NK-92 (cell line): ENCODE measurements around the gene FRS3.
A peak's percentile ranks its signal among the peaks of the same experiment; 100 is the strongest.

Source experiments
- DNase-seq: peaks from one replicate; lab custom pipeline; 2025; ENCODE audit not compliant: unreplicated experiment; lab: John Stamatoyannopoulos, UW

The FRS3 gene

DNA sequence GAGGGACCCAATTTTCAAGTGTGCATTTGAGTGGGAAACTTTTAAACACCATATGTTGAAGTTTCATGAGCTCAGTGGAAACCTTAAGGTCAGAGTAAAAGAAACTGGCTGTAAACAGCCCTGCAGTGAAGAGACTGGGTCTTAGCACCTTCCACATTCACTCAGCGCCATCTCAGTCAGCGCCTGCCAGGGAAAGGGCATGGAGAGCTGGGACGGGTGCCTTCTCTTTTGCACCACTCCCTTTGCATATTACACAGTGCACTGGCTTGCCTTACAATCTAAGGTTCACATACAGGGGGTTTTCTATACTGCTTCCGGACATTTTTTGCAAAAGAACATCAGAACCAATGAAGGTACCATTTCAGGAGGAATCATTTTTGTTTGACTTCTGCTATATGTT, 12.3 kb upstream of the FRS3 start:
- DNase-seq: no peak

DNA sequence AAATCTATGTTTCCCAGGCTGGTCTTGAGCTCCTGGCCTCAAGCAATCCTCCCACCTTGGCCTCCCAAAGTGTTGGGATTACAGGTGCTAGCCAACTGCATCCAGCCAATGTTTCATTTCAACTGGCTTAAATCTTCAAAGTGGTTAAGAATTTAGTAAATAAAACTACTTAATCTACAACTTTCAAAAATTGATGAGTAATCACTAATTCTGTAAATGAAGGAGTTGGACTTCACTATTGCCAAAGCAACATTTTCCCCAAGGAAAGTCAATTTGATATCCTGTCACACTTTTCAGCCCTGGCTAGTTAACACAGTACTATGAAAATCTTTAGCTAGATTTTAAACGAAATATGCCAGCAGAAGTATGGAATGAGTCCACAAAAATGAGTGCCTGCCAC, 11.6 kb upstream of the FRS3 start:
- no peak for DNase-seq

DNA sequence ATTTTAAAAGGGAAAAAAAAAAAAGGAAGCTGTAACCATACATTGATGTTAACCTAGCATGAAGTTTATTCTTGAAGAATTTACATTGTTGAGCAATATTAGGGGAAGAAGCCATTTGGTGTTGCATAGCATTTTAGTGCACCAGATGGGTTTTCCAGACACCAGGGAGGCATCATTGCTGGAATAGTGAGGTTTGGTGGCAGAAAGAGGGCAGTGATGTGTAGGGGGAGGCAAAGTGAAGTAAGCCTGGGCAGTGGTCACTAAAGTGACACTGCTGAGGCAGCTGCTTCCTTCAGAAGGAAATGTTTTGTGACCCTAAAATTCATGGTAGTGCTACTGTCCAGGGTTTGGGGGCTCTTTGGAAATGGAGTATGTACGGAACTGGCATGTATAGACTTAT, 10.3 kb upstream of the FRS3 start:
- no peak for DNase-seq

DNA sequence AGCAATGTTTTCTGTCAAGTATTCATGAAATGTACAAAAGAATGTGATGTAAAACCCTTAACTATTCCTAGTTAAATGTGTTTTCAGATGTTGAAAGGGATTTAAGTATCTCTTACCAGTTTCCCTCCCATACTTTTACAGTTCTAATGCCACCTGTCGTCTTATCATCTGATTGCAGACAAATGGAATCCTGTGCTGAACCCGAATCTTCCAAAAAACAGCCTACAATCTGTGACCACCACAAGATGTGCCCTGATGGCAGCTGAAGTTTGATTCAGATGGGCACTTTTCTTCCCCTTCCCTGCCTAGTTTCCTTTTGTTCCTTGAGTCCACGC, 9.7 kb upstream of the FRS3 start:
- no peak for DNase-seq

DNA sequence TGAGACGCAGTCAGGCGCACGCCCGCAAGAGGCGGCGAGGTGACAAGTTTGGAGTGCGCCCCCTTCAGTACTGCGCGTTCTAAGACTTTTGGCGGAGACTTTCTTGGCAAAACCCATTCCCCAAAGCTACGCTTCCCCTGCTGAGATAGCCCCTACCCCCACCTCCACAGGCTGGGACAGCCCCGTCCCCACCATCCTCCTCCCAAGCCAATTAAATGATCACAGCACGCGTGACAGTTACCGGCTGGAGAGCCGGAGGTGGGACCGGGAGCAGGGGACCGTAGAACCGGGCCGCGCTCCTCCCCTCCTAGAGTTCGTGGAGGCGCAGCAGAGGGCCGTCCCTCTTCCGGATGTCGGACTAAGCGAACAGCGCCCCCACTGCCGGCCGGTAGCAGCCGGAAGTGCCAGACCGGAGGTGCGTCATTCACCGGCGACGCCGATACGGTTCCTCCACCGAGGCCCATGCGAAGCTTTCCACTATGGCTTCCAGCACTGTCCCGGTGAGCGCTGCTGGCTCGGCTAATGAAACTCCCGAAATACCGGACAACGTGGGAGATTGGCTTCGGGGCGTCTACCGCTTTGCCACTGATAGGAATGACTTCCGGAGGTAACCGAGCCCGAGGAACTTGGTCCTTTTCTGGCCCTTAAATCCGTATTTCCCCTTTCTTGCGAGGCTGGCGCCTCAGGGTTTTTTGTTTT, 7.7 kb upstream of the FRS3 start, which contains the start of gene TOMM6:
TOMM6 (plus strand) TSS at position 476 of the 699 bp plus-strand sequence; CDS start at position 480, 4 bp downstream.
- DNase-seq: peak; percentile 69

DNA sequence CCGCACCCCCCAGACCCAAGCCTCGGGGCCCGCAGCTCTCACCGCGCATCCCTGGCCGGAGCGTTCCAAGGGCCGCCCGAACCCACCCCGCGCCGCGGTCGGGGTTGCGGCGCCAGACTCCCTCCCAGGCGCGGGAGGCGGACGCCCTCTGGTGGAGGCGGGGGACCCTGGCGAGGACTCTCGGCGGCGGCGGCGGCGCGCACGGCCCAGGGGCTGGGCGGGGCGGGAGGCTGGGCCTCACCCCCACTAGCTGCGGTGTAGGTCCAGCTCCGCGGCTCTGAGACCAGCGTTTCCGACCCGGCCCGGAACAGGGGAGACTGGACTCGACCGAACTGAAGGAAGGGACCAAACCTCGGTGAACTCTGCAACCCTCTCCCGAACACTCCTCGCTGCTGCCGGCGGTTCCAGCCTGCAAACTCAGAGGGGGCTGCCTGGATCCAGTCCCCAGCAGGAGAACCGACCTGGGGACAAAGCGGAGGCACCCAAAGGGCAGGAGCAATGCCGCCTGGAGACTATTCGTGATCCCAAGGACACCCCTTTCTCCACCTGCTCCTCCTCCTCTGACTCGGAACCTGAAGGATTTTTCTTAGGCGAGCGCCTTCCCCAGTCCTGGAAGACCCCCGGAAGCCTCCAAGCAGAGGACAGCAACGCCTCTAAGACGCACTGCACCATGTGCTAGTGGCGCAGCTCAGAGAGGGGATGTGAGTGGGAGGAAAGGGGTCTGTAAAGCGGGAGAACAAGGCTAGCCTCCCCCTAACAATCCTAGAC, 6.9 kb upstream of the FRS3 start:
- peak; percentile 34 for DNase-seq

DNA sequence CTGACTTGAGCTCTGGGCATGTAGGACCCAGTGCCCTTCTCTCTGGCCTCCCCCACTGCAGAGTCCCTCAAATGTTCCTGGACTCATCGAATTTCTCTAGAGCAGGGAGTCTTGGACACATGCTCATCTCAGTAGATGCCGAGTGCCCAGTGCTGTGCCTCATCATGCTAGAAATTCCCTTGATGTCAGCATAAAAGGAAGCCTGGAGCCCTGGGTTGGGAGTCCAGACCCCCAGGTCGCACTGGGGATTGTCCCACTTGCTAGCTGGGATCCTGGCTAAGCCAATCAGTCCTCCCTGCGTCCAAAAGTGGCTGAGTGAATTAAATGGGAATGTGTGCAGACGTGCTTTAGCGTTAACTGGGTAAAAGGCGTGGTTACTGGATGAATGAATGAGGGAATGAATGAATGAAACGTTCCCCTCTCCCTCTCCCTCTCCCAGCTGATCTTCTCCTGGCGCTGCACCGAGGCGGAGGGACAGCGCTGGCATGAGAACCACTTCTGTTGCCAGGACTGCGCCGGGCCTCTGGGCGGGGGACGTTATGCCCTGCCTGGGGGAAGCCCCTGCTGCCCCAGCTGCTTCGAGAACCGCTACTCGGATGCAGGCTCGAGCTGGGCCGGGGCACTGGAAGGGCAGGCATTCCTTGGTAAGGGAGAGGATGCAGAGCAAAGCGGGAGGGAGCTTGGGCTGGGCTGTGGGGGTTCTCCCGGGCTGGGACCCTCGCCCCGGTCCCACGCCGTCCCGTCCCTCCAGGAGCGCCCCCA, 6.2 kb upstream of the FRS3 start:
- no peak for DNase-seq

DNA sequence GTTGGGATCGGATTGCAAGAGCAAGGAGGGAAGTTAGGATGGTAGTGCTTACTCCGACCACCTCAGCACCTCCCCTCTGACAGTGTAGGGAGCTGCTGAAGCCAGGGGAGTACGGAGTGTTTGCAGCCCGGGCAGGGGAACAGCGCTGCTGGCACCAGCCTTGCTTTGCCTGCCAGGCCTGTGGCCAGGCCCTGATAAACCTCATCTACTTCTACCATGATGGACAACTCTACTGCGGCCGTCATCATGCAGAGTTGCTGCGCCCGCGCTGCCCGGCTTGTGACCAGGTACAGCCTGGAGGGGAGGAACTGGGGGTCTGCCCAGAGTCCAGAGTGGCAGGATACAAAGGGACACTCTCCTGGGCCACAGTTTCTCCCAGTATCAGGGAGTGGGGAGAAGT, 5.6 kb upstream of the FRS3 start:
- DNase-seq: no peak

DNA sequence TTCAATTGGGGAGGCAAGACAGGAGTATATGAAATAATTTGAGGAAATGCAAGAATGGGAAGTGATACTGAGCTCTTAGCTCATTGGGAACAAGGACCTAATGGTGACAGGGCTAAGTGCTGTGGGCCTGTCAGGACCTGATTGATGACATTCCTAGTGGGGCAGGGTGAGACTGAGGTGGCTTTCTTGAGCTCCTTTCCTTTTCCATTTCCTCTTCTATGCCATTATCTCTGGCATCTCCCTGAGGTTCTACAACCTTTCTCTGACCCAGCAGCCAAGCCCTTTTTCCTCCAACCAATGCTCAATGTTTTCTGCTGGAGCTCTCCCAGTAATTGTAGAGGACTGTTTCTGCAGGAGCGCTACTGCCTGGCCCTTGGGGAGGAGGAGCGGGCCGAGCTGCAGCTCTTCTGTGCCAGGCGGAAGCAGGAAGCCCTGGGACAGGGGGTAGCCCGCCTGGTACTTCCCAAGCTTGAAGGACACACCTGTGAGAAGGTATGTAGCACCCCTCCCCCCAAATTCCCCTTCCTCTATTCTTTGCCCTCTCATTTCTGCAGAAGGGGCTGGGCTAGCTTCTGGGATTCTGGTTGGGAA, 5.0 kb upstream of the FRS3 start:
- DNase-seq: no peak

DNA sequence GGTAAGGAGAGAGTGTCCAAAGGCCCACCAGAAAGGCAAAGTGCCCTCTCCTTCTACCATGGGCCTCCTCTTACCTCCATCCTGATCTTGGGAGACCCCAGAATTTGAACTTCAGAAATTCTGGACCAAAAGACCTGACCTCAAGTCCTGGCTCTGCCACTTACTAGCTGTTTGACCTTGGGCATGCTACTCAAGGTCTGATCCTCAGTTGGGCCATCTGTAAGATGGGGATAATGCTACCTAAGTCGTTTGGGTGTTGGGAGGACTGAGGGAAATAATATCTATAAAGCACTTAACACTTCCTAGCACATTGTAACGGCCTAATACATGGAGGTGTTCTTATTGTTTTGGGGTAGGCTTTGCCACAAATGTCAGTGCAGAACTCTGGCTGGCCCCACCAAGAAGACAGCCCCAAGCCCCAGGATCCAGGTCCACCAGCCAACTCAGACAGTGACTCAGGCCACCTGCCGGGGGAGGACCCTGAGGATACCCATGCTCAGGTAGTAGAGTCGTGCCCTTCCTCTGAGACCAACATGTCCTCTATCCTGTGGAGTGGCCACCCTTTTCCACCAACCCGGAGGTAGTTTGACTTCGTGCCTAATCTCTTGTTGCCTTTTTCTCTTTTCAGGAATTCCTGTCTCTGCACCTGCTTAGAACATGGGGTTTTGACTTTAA, 3.5 kb upstream of the FRS3 start:
- DNase-seq: no peak

DNA sequence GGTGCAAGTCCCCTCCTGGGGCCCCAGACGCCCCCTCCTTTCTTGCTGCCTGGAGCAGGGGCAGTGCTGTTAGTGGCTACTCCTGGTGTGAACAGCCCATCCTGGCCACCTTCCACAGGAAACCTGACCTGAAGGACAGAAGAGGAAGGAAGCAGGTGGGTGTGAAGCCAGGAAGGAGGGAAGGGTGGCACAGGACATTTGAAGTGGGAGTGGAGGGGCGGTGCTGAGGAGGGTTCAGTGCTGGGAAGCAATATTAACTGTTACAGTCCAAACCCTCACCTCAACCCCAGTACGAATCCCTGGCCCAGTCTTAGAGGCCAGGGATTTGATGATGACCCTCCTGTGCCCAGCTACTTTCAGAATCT, 1.6 kb upstream of the FRS3 start:
- no peak for DNase-seq

DNA sequence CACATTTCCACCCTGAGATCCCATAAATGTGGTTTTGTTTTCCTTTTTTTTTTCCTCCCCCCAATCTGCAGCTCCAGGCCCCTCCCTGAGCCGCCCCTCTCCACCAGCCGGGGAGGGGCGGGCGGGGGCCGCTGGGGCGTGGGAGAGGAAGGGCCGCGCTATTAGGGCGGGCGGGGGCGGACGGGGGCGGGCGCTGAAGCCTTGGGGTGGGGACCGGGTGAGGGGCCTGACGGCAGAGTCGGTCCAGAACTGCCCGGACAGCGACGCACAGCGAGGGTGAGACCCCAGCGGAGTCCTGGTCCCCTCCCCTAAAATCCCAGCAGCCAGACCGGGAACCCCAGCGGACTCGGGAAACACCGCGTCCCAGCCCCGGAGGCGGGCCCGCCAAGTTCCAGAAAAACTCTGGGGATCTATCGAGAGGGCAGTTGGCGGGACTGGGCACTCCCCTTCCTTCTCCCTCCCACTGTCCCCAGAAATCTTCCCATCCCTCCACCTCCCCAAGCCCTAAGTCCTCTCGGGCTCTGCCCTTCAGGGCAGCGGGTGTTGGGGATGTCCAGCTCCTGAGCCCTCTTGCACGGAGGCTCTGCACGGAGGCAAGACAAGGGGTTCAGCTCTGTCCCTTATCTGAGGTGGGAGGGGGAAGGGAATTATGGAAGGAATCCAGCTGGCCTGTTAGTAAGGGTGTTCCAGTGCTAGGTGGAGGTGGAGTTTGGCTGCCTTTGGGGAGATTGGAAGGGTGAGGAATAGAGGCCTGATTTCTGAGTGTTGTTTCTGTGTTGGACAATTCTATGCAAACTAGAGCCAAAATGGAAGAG, 1.1 kb upstream of the FRS3 start, which contains the start of gene PRICKLE4:
PRICKLE4 (plus strand) TSS at position 232 of the 815 bp plus-strand sequence. CDS start 2,692 bp downstream, outside the sequence.
- DNase-seq: no peak

DNA sequence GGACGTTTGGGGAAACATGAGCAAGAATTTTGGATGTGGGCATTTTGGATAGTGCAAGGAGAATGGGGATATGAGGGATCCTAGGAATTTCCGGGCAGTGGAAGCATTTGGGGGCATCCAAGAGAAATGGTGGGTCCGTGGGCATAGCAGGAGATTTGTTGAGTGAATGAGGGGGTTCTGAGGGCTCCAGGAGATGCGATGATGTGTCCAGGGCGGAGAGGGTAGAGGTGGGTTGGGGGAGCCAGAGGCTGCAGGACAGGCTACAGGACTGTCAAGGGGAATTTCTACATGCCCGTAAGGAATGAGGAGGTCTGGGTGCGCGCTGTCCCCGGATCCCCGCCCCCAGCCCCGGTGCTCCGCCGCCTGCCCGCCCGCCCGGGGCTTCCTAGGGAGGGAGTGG, 364 bp downstream of the FRS3 start:
- no peak for DNase-seq

DNA sequence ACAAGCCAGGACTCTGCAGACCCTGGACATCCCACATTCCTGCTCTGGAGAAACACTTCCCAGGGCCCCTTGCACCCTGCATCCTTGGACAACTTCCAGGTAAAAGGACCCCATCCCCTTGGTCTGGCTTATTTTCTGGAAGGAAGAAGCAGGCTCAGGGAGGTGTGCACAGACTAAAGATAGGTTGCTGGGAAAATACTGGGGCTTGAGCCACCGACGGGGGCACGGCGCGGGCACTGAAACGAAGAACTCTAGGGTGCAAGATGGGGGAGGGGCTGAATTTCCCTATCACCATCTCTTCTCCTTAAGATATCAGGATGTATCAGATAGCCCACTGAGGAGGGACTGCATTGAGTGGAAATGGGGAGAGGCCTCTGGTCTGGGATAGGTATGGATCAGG, 805 bp downstream of the FRS3 start:
- DNase-seq: no peak

DNA sequence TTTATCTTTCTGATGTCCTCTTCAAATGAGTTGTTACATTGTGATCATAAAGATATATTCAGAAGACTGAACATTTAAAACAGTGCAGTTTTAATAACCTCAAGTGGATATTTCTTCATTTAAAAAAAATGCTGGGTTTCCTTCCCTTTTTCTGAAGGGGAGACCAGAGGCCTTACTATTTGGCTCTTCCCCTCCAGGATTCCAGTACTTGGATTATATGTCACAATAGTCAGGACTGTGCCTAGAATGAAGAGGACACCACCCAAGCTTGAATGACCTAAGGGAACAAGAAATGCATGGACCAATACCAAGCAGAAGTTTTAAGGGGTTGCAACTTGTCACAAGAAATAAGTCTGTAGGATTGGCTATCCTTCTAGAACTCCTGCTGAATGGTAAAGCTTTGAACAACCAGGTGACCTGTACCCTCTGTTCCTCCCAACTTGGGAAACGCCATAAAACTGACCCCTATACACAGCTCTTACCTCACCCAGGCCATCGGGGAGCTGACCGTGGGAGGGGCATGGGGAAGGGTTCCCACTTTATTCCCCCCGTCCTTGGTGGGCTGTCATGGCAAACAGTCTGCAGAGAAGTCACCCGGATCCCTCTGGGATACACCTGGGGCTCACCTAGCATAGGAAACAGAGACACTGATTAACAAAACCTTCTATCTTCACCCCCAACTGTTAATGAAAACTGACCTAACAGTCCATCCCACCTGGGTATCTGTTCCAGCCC, 2.0 kb downstream of the FRS3 start:
- DNase-seq: no peak

DNA sequence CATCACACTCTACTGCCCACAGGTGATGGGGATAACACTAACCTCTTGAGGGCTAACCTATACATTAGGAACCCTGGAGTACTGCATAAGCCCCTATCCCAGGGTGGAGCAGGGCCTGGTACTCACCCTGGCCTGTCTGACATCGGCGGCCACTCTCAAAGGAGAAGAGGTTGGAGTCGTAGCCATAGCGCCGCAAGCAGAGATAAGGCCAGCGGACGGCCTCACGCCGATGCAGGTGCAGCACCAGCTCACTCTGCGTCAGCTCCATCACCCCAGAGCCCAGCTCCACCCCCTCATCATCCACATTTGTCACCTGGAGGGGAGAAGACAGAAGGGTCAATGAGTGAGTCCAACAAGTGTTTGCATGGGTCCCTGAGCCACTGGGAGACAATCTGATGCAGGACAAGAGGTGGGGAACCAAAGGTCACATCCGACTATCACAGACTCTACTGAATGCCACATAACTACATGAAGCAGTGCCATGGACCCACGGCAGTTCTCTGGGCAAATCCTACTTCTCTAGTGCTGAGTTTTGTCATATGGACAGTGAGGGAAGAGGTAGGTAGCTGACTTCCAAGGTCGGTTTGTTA, 4.3 kb downstream of the FRS3 start:
- DNase-seq: no peak

DNA sequence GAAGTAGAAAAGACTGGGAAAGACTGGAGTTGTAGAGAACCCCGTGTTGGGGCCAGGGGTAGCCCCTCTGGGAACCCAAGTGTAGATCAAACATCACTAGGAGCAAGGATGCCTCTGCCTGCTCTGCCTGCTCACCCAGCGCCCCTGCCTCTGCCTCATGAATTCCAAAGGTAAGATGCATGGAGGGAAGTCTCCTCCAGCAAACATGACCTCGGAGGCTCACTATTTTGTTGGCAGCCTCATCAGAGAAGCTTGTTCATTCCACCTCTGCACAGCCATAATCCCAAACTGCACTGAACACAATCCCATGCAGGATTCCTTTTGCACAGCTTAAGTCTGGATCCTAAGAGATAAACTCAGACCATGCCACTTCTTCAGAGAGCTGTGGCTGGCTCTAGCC, 4.9 kb downstream of the FRS3 start:
- DNase-seq: no peak

DNA sequence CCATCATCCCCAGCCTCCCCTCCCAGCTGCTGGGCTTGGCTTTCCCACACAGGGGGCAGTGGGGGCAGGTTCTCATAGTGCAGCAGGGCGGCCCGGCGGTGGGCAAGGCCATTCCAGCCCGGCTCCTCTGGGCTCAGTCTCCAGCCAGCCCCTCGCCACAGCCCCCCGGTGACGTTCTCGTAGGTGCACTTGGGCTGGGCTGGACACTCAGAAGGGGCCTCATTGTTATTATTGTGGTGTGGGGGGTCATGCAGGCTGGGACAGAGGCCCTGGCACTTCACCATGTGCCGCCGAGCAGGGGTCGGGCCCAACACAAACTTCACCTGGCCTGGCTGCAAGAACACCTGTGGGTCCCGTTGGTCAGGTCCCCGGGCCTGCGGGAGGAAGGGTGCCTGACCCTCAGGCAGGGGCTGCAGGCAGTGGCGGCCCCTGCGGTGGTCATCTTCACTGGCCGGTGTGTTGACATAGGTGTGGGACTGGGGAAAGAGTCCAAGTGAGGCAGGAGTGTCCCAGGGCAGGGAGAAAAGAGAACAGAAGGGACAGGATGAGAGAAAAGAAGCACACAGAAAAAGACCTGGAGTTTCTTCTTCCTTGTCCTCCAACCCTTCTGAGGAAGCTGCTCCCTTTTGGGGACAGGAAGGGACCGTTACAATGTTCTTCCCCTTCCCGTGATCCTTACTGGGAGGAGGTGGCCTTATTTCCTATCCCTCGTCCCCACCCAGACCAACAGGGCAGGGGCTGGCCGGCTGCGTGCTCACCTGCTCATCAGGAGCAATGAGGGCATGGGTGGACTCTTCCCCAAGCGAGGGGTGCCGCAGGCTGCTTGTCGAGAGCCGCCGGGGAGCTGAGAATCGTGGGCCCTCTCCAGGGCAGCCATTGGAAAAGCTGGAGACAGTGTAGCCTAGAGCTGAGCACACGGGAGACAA, 8.4 kb downstream of the FRS3 start:
- no peak for DNase-seq
